H9 (cell line): ENCODE data around the gene NOTCH1. TPM values are rescaled to one million over a fixed set of nuclear protein-coding genes. Genes with fewer than 3 reads are reported as not detected.

ENCODE experiments used
- DNase-seq: peaks from one replicate; pipeline ENCODE4 v3.0.0-alpha.2; 2017
- H2AFZ ChIP-seq: one replicate; pipeline ENCODE4 v1.6.1; 2013; ENCODE audit warnings: mild to moderate bottlenecking, low read length, control low read depth, moderate library complexity
- H2AK5ac ChIP-seq: 2 replicates; pipeline ENCODE4 v1.6.1; 2013; ENCODE audit warnings: low read length, control low read depth, mixed read lengths; ENCODE audit not compliant: insufficient read length
- H2BK120ac ChIP-seq: one replicate; pipeline ENCODE4 v1.6.1; 2013; ENCODE audit warnings: low read depth, mild to moderate bottlenecking, low read length, control low read depth, inconsistent platforms; ENCODE audit not compliant: poor library complexity, severe bottlenecking
- H2BK12ac ChIP-seq: 2 replicates; pipeline ENCODE4 v1.6.1; 2013; ENCODE audit warnings: low read length, control low read depth, mixed read lengths, low read depth; ENCODE audit not compliant: insufficient read length
- H2BK15ac ChIP-seq: 2 replicates; pipeline ENCODE4 v1.6.1; 2013; ENCODE audit warnings: low read depth, low read length, control low read depth
- H2BK20ac ChIP-seq: one replicate; pipeline ENCODE4 v1.6.1; 2013; ENCODE audit warnings: low read depth, mild to moderate bottlenecking, low read length, control low read depth, inconsistent platforms; ENCODE audit not compliant: poor library complexity, severe bottlenecking
- H2BK5ac ChIP-seq: 2 replicates; pipeline ENCODE4 v1.6.1; 2013; ENCODE audit warnings: low read length, control low read depth, mixed read lengths; ENCODE audit not compliant: insufficient read length
- H3K14ac ChIP-seq: 2 replicates; pipeline ENCODE4 v1.6.1; 2013; ENCODE audit warnings: low read length, control low read depth; ENCODE audit not compliant: insufficient read depth
- H3K18ac ChIP-seq: 2 replicates; pipeline ENCODE4 v1.6.1; 2013; ENCODE audit warnings: low read depth, mild to moderate bottlenecking, mixed read lengths, low read length, control low read depth; ENCODE audit not compliant: insufficient read length
- H3K23ac ChIP-seq: 2 replicates; pipeline ENCODE4 v1.6.1; 2013; ENCODE audit warnings: low read length, control low read depth, mixed read lengths, low read depth; ENCODE audit not compliant: insufficient read length
- H3K23me2 ChIP-seq: 2 replicates; pipeline ENCODE4 v1.6.1; 2013; ENCODE audit warnings: low read depth, mild to moderate bottlenecking, mixed read lengths, low read length, control low read depth; ENCODE audit not compliant: insufficient read length, poor library complexity, severe bottlenecking
- H3K27ac ChIP-seq: 2 replicates; pipeline ENCODE4 v1.5.1; 2013; ENCODE audit warnings: low read length, control low read depth, mixed read lengths, low read depth; ENCODE audit not compliant: insufficient read length
- H3K27me3 ChIP-seq: 2 replicates; pipeline ENCODE4 v1.6.1; 2013; ENCODE audit warnings: low read length, control low read depth, inconsistent platforms; ENCODE audit not compliant: insufficient read depth
- H3K4ac ChIP-seq: 2 replicates; pipeline ENCODE4 v1.6.1; 2013; ENCODE audit warnings: low read depth, mild to moderate bottlenecking, control low read depth, inconsistent platforms, low read length, moderate library complexity
- H3K4me1 ChIP-seq: 2 replicates; pipeline ENCODE4 v1.6.1; 2013; ENCODE audit warnings: low read length, control low read depth, inconsistent platforms; ENCODE audit not compliant: insufficient read depth
- H3K4me2 ChIP-seq: 2 replicates; pipeline ENCODE4 v1.6.1; 2013; ENCODE audit warnings: low read length, control low read depth, mixed read lengths; ENCODE audit not compliant: insufficient read length, insufficient read depth
- H3K56ac ChIP-seq: 2 replicates; pipeline ENCODE4 v1.6.1; 2013; ENCODE audit warnings: low read depth, mild to moderate bottlenecking, mixed read lengths, low read length, control low read depth; ENCODE audit not compliant: insufficient read length
- H3K79me1 ChIP-seq: 2 replicates; pipeline ENCODE4 v1.6.1; 2013; ENCODE audit warnings: low read depth, mild to moderate bottlenecking, moderate library complexity, low read length, control low read depth, inconsistent platforms; ENCODE audit not compliant: insufficient read depth, poor library complexity, severe bottlenecking
- H3K79me2 ChIP-seq: 2 replicates; pipeline ENCODE4 v1.6.1; 2013; ENCODE audit warnings: low read length, control low read depth, inconsistent platforms; ENCODE audit not compliant: insufficient read depth
- H3K9ac ChIP-seq: 2 replicates; pipeline ENCODE4 v1.6.1; 2013; ENCODE audit warnings: low read length, control low read depth, mixed read lengths; ENCODE audit not compliant: insufficient read length; ENCODE audit errors: extremely low read depth
- H3K9me3 ChIP-seq: one replicate; pipeline ENCODE4 v1.6.1; 2013; ENCODE audit warnings: low read depth, low read length, inconsistent platforms; ENCODE audit not compliant: control insufficient read depth
- H3T11ph ChIP-seq: one replicate; pipeline ENCODE4 v1.6.1; 2013; ENCODE audit warnings: mild to moderate bottlenecking, low read length, control low read depth, inconsistent platforms
- H4K20me1 ChIP-seq: one replicate; pipeline ENCODE4 v1.6.1; 2013; ENCODE audit not compliant: control insufficient read depth, insufficient read length, insufficient read depth
- H4K5ac ChIP-seq: 2 replicates; pipeline ENCODE4 v1.6.1; 2013; ENCODE audit warnings: low read depth, mild to moderate bottlenecking, mixed read lengths, low read length, control low read depth; ENCODE audit not compliant: insufficient read length
- H4K8ac ChIP-seq: replicated peaks from 2 replicates; pipeline ENCODE4 v1.6.1; 2013; ENCODE audit warnings: low read length, control low read depth, mixed read lengths, low read depth; ENCODE audit not compliant: insufficient read length
- H4K91ac ChIP-seq: 2 replicates; pipeline ENCODE4 v1.6.1; 2013; ENCODE audit warnings: low read depth, mild to moderate bottlenecking, moderate library complexity, mixed read lengths, low read length, control low read depth; ENCODE audit not compliant: insufficient read length
- H3K27ac Mint-ChIP-seq, 3 experiments: 2 replicates in 2 of 3; 3 replicates in 1 of 3; pipeline ENCODE4 v1.8.0; 2020 to 2021; ENCODE audit warnings: mixed read lengths in 3 of 3, mild to moderate bottlenecking in 1 of 3, moderate library complexity in 1 of 3
- H3K27me3 Mint-ChIP-seq: 2 replicates; pipeline ENCODE4 v1.8.0; 2021; ENCODE audit warnings: low read depth, mild to moderate bottlenecking, moderate library complexity, mixed read lengths
- H3K36me3 Mint-ChIP-seq, 3 experiments: 2 replicates in 2 of 3; 3 replicates in 1 of 3; pipeline ENCODE4 v1.8.0; 2020 to 2021; ENCODE audit warnings: low read depth in 3 of 3, mixed read lengths in 3 of 3; ENCODE audit not compliant: insufficient read depth in 1 of 3
- H3K4me1 Mint-ChIP-seq, 2 experiments: 2 replicates each; pipeline ENCODE4 v1.8.0; 2020; ENCODE audit warnings: mixed read lengths in 2 of 2
- H3K4me3 Mint-ChIP-seq, 2 experiments: 2 replicates in 1 of 2; 3 replicates in 1 of 2; pipeline ENCODE4 v1.8.0; 2020 to 2021; ENCODE audit warnings: mild to moderate bottlenecking in 2 of 2, mixed read lengths in 2 of 2, moderate library complexity in 1 of 2
- H3K9me3 Mint-ChIP-seq, 2 experiments: 2 replicates in 1 of 2; 3 replicates in 1 of 2; pipeline ENCODE4 v1.8.0; 2020; ENCODE audit warnings: mild to moderate bottlenecking in 2 of 2, mixed read lengths in 2 of 2, moderate library complexity in 1 of 2
- WGBS: extraction: QIAGEN DNeasy Blood & Tissue Kit; methylation state at CpG from one replicate; pipeline ENCODE4 v1.1.7; 2013; ENCODE audit warnings: missing lambda C conversion rate, low lambda C conversion rate, mixed read lengths; ENCODE audit not compliant: insufficient read length; ENCODE audit errors: extremely low coverage; 5-methylcytosine and 5-hydroxymethylcytosine counted together
- total RNA-seq: library from RNA; stranded (reverse); gene quantifications from 2 replicates; pipeline ENCODE4 v1.2.1, GENCODE V29; 2021
- TF ChIP-seq, protein P1 (sequence below): fragments of 200-600 bp; sonication (generic); conservative IDR thresholded peaks from 3 replicates; pipeline ENCODE4 v1.8.0; 2021; ENCODE audit warnings: antibody characterized with exemption, mild to moderate bottlenecking

NOTCH1 gene
- total RNA-seq, 1 experiment from 2014 or later, result 71.6 TPM

DNA sequence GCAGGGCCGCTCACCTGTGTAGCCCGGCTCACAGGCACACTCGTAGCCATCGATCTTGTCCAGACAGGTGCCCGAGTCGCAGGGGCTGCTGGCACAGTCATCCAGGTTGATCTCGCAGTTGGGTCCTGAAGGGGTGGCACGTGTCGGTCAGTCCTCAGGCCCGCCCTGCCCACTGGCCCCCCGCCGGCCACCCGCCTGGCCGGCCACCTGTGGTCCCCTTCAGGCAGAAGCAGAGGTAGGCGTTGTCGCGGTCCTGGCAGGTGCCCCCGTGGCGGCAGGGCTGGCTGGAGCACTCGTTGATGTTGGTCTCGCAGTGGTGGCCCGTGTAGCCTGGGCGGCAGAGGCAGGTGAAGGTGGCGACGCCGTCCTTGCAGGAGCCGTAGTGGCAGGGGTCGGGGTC is 30.6 kb downstream of the NOTCH1 start:
- Histone ChIP-seq H2AFZ (no peak overlapping the region), H2BK20ac (no peak overlapping the region), H3K14ac (no peak overlapping the region), H3K18ac (no peak overlapping the region), H3K9ac (no peak overlapping the region), H3K23ac (no peak overlapping the region), H3K23me2 (no peaks in the 10 kb centered on the region), H2BK12ac (no peak overlapping the region), H3K4ac (no peak overlapping the region), H3K56ac (no peak overlapping the region), H2BK120ac (no peak overlapping the region), H3K4me2 (no peak overlapping the region), H3T11ph (no peak overlapping the region), H3K9me3 (no peaks in the 10 kb centered on the region), H4K8ac (no peak overlapping the region), H3K4me1 (no peaks in the 10 kb centered on the region), H4K20me1 (peaks cover 3% of the 10 kb centered on the region), H3K27ac (no peak overlapping the region), H4K5ac (no peak overlapping the region), H3K79me1 (no peaks in the 10 kb centered on the region), H2AK5ac (no peak overlapping the region), H2BK5ac (no peak overlapping the region), H4K91ac (no peak overlapping the region), H3K79me2 (no peaks in the 10 kb centered on the region), H3K27me3 (no peaks in the 10 kb centered on the region), H2BK15ac (no peak overlapping the region)
- Mint-ChIP-seq H3K4me1 (no peaks in the 10 kb centered on the region), H3K9me3 (no peaks in the 10 kb centered on the region), H3K27me3 (no peaks in the 10 kb centered on the region), H3K4me3 (no peak overlapping the region), H3K27ac (no peak overlapping the region), H3K36me3 (peaks cover 4 to 54% (median 47%) of the 10 kb centered on the region in 3 experiments; a peak in 6 of 7 replicates)
- DNase-seq, result no peak
- no CpG with 5 or more reads among the region's 28 CpGs for WGBS
- TF ChIP-seq, protein P1, sequence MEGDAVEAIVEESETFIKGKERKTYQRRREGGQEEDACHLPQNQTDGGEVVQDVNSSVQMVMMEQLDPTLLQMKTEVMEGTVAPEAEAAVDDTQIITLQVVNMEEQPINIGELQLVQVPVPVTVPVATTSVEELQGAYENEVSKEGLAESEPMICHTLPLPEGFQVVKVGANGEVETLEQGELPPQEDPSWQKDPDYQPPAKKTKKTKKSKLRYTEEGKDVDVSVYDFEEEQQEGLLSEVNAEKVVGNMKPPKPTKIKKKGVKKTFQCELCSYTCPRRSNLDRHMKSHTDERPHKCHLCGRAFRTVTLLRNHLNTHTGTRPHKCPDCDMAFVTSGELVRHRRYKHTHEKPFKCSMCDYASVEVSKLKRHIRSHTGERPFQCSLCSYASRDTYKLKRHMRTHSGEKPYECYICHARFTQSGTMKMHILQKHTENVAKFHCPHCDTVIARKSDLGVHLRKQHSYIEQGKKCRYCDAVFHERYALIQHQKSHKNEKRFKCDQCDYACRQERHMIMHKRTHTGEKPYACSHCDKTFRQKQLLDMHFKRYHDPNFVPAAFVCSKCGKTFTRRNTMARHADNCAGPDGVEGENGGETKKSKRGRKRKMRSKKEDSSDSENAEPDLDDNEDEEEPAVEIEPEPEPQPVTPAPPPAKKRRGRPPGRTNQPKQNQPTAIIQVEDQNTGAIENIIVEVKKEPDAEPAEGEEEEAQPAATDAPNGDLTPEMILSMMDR, result no peak
